ENCODE measurements around the gene ZNF474. TPM values are rescaled to one million over a fixed set of nuclear protein-coding genes. Genes with fewer than 3 reads are reported as not detected.

Gene ZNF474
- total and polyA plus RNA-seq, 4 donors = 0.03 to 0.25 (median 0.23) TPM; not detected in 1

DNA sequence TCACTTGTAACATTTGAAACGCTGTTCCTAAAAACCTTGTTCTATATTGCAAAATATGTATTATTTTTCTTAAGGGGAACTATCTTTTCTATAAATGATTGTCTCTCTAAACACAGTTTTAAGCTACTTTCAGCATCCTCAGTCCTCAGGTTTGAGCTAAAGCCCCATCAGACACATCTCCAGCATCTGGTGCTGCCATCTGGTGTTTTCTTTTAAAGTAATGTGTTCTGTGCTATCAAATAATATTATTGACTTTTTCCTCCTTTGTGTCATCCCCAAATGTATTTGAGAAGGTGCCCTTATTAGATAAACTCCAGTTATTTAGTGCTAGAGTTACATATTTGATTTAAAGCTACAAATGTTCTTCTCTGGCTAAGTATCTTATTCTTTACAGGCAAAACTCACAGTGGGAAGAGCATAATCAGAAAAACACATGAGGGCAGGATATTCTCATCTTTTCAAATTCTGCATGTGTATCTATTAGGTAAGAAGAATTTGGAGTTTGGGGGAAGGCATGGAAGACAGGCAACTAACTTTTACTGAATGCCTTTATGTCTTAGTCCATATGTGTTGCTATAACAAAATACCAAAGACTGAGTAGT lies 27.5 kb downstream of the ZNF474 start:
- TF ChIP-seq EGR1 (IDR thresholded peaks at IDR 0.05; ENCODE audit: low read depth in 2 of 2) (no peak), RAD21 (IDR thresholded peaks at IDR 0.05) (peak; percentile 51 to 73), HNF4G (IDR thresholded peaks at IDR 0.05) (no peak), GABPA (IDR thresholded peaks at IDR 0.05 in 1 of 2, conservative IDR thresholded peaks at IDR 0.05 in 1 of 2) (no peak), JUND (IDR thresholded peaks at IDR 0.05) (no peak)
- TF ChIP-seq, protein P1, sequence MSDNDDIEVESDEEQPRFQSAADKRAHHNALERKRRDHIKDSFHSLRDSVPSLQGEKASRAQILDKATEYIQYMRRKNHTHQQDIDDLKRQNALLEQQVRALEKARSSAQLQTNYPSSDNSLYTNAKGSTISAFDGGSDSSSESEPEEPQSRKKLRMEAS (IDR thresholded peaks at IDR 0.05) = no peak
- TF ChIP-seq, protein P2, sequence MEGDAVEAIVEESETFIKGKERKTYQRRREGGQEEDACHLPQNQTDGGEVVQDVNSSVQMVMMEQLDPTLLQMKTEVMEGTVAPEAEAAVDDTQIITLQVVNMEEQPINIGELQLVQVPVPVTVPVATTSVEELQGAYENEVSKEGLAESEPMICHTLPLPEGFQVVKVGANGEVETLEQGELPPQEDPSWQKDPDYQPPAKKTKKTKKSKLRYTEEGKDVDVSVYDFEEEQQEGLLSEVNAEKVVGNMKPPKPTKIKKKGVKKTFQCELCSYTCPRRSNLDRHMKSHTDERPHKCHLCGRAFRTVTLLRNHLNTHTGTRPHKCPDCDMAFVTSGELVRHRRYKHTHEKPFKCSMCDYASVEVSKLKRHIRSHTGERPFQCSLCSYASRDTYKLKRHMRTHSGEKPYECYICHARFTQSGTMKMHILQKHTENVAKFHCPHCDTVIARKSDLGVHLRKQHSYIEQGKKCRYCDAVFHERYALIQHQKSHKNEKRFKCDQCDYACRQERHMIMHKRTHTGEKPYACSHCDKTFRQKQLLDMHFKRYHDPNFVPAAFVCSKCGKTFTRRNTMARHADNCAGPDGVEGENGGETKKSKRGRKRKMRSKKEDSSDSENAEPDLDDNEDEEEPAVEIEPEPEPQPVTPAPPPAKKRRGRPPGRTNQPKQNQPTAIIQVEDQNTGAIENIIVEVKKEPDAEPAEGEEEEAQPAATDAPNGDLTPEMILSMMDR (IDR thresholded peaks at IDR 0.05; ENCODE audit: low read depth, low read length, missing input control) = no peak

DNA sequence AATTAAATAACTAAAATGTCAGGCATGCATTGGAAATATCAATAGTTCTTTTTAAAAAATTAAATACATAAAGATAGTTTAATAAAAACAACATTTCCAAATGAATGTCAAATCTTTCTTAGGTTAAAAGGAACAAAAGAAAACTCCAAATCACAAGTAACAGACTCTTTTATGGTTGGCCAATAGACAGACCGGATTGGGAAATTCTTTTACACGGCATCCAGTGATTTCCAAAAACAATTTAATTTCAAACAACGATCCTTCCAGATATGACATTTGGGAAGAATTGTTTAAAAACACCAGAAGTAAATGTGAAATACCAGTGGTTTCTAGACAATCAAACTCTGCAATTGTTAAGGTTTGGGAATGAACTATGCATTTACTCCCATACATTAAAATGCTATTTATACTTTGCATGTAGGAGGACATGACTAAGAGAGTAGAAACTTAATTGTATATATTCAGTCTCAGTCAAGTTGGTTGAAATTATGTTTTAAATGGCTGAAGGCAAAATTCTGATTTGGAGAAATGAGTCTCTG lies 32.8 kb downstream of the ZNF474 start:
- peaks cover 0 to 3% (median 0%) of the 10 kb centered on the region in 4 donors for H3K27me3 ChIP-seq (ENCODE audit: control insufficient read depth in 4 of 4, insufficient read depth in 4 of 4, low read length in 3 of 4)
- H3K4me1 ChIP-seq (ENCODE audit: control insufficient read depth in 4 of 4, insufficient read depth in 4 of 4, low read length in 3 of 4) = no peaks in the 10 kb centered on the region
- no peak overlapping the region for H3K4me3 ChIP-seq (ENCODE audit: low read depth in 1 of 3, low read length in 3 of 3)
- TF ChIP-seq TAF1 (conservative IDR thresholded peaks at IDR 0.05) (no peak), NR2F2 (IDR thresholded peaks at IDR 0.05) (no peak), FOXA2 (IDR thresholded peaks at IDR 0.05) (no peak), HNF4A (conservative IDR thresholded peaks at IDR 0.05) (no peak), EGR1 (IDR thresholded peaks at IDR 0.05; ENCODE audit: low read depth in 2 of 2) (no peak), GABPA (IDR thresholded peaks at IDR 0.05 in 1 of 2, conservative IDR thresholded peaks at IDR 0.05 in 1 of 2) (no peak), HNF4G (IDR thresholded peaks at IDR 0.05) (no peak), RXRA (IDR thresholded peaks at IDR 0.05) (no peak), FOXA1 (IDR thresholded peaks at IDR 0.05) (no peak)
- TF ChIP-seq, protein P2 (IDR thresholded peaks at IDR 0.05; ENCODE audit: low read depth, low read length, missing input control) = no peak
- TF ChIP-seq, protein P1 (IDR thresholded peaks at IDR 0.05) = no peak
- TF ChIP-seq, protein P3, sequence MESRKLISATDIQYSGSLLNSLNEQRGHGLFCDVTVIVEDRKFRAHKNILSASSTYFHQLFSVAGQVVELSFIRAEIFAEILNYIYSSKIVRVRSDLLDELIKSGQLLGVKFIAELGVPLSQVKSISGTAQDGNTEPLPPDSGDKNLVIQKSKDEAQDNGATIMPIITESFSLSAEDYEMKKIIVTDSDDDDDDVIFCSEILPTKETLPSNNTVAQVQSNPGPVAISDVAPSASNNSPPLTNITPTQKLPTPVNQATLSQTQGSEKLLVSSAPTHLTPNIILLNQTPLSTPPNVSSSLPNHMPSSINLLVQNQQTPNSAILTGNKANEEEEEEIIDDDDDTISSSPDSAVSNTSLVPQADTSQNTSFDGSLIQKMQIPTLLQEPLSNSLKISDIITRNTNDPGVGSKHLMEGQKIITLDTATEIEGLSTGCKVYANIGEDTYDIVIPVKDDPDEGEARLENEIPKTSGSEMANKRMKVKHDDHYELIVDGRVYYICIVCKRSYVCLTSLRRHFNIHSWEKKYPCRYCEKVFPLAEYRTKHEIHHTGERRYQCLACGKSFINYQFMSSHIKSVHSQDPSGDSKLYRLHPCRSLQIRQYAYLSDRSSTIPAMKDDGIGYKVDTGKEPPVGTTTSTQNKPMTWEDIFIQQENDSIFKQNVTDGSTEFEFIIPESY (IDR thresholded peaks at IDR 0.05) = no peak
- TF ChIP-seq, protein P4, sequence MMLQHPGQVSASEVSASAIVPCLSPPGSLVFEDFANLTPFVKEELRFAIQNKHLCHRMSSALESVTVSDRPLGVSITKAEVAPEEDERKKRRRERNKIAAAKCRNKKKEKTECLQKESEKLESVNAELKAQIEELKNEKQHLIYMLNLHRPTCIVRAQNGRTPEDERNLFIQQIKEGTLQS (IDR thresholded peaks at IDR 0.05) = no peak
- TF ChIP-seq, protein P5, sequence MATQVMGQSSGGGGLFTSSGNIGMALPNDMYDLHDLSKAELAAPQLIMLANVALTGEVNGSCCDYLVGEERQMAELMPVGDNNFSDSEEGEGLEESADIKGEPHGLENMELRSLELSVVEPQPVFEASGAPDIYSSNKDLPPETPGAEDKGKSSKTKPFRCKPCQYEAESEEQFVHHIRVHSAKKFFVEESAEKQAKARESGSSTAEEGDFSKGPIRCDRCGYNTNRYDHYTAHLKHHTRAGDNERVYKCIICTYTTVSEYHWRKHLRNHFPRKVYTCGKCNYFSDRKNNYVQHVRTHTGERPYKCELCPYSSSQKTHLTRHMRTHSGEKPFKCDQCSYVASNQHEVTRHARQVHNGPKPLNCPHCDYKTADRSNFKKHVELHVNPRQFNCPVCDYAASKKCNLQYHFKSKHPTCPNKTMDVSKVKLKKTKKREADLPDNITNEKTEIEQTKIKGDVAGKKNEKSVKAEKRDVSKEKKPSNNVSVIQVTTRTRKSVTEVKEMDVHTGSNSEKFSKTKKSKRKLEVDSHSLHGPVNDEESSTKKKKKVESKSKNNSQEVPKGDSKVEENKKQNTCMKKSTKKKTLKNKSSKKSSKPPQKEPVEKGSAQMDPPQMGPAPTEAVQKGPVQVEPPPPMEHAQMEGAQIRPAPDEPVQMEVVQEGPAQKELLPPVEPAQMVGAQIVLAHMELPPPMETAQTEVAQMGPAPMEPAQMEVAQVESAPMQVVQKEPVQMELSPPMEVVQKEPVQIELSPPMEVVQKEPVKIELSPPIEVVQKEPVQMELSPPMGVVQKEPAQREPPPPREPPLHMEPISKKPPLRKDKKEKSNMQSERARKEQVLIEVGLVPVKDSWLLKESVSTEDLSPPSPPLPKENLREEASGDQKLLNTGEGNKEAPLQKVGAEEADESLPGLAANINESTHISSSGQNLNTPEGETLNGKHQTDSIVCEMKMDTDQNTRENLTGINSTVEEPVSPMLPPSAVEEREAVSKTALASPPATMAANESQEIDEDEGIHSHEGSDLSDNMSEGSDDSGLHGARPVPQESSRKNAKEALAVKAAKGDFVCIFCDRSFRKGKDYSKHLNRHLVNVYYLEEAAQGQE (IDR thresholded peaks at IDR 0.05) = no peak
- 85% methylated on average over 3 of the region's 3 CpGs for WGBS
- DNase-seq (ENCODE audit: low spot score) = no peak
- no peaks in the 10 kb centered on the region for H3K9me3 ChIP-seq (ENCODE audit: control insufficient read depth in 4 of 4, low read length in 3 of 4)
- H3K27ac ChIP-seq (ENCODE audit: low read depth in 1 of 2, low read length in 2 of 2) = no peak overlapping the region
- H3K36me3 ChIP-seq (ENCODE audit: control insufficient read depth in 4 of 4, insufficient read depth in 3 of 4, low read depth in 1 of 4, low read length in 3 of 4) = no peaks in the 10 kb centered on the region
- H3K9ac ChIP-seq (ENCODE audit: low read depth in 1 of 2, low read length in 2 of 2) = no peak overlapping the region

More for the DNA sequence above, 27.5 kb downstream of the ZNF474 start:
- Histone ChIP-seq H3K4me3 (ENCODE audit: low read depth in 1 of 3, low read length in 3 of 3) (no peak overlapping the region), H3K9me3 (ENCODE audit: control insufficient read depth in 4 of 4, low read length in 3 of 4) (no peaks in the 10 kb centered on the region), H3K27me3 (ENCODE audit: control insufficient read depth in 4 of 4, insufficient read depth in 4 of 4, low read length in 3 of 4) (peaks cover 0 to 3% (median 0%) of the 10 kb centered on the region in 4 donors), H3K4me1 (ENCODE audit: control insufficient read depth in 4 of 4, insufficient read depth in 4 of 4, low read length in 3 of 4) (no peaks in the 10 kb centered on the region), H3K9ac (ENCODE audit: low read depth in 1 of 2, low read length in 2 of 2) (no peak overlapping the region), H3K27ac (ENCODE audit: low read depth in 1 of 2, low read length in 2 of 2) (no peak overlapping the region), H3K36me3 (ENCODE audit: control insufficient read depth in 4 of 4, insufficient read depth in 3 of 4, low read depth in 1 of 4, low read length in 3 of 4) (no peaks in the 10 kb centered on the region)
- 53% methylated on average over 1 of the region's 1 CpG for WGBS
- no peak for DNase-seq (ENCODE audit: low spot score)

Data from liver (tissue), 9 donors.